ENCODE data around the gene PFN3. TPM values are rescaled to one million over a fixed set of nuclear protein-coding genes. Genes with fewer than 3 reads are reported as not detected.

Gene PFN3
- total and polyA plus RNA-seq, 2 experiments from 2014 or later, result not detected

DNA sequence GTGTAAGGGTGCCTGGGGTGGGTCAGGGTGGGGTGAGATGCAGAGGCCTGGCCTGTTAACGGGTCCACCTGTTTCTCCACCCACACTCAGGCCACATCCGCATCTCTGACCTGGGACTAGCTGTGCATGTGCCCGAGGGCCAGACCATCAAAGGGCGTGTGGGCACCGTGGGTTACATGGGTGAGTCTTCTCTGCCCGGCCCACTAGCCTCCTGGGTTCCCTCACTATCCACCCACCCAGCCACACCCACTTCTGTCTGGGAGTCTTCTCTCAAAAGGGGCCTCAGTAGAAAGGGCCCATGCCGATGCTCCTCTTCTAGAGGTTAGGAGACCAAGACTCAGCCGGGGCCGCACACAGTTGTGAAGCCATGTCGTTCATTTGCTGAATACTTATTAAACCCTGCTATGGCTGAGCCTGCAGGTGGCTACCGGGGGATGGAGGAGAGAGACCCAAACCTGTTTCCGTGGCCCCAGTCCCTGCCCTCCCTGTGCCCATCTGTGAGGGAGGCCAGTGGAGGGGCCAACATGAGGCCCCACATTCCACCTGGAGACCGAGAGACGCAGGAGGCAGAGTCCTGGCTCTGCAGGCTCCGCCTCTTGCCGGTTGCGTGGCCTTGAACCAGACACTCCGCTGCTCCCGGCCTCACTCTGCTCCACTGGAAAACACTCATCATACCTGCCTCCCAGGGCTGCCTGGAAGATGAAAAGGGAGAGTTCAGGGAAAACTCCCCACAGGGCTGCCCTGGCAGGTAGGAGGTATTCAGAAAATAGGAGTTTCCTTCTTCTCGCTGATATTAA is 34.7 kb upstream of the PFN3 start:
- Histone ChIP-seq H3K27me3 (no peaks in the 10 kb centered on the region), H3K9me3 (ENCODE audit: low read depth) (no peaks in the 10 kb centered on the region), H3K4me1 (ENCODE audit: low read depth) (no peaks in the 10 kb centered on the region), H3K4me3 (no peak overlapping the region), H3K27ac (no peak overlapping the region), H3K36me3 (peaks cover 39% of the 10 kb centered on the region)
- no peak for DNase-seq (ENCODE audit: low read depth in 1 of 2, low spot score in 1 of 2)
- no peak for TF ChIP-seq CTCF (IDR thresholded peaks at IDR 0.05; ENCODE audit: low read depth, low read length)

GRCh38 chr5:177434437-177434836 is 34.0 kb upstream of the PFN3 start:
- no peak for TF ChIP-seq CTCF (IDR thresholded peaks at IDR 0.05; ENCODE audit: low read depth, low read length)
- no peaks in the 10 kb centered on the region for H3K4me1 ChIP-seq (ENCODE audit: low read depth)
- H3K36me3 ChIP-seq, result peaks cover 39% of the 10 kb centered on the region
- H3K27me3 ChIP-seq, result no peaks in the 10 kb centered on the region
- no peaks in the 10 kb centered on the region for H3K9me3 ChIP-seq (ENCODE audit: low read depth)
- no peak overlapping the region for H3K4me3 ChIP-seq
- no peak overlapping the region for H3K27ac ChIP-seq
- no peak for DNase-seq (ENCODE audit: low read depth in 1 of 2, low spot score in 1 of 2)

GRCh38 chr5:177433658-177434217 is 33.3 kb upstream of the PFN3 start:
- Histone ChIP-seq H3K9me3 (ENCODE audit: low read depth) (no peaks in the 10 kb centered on the region), H3K4me1 (ENCODE audit: low read depth) (no peaks in the 10 kb centered on the region), H3K4me3 (no peak overlapping the region), H3K27ac (no peak overlapping the region), H3K27me3 (no peaks in the 10 kb centered on the region), H3K36me3 (peaks cover 39% of the 10 kb centered on the region)
- DNase-seq (ENCODE audit: low read depth in 1 of 2, low spot score in 1 of 2), result no peak
- TF ChIP-seq CTCF (IDR thresholded peaks at IDR 0.05; ENCODE audit: low read depth, low read length), result no peak

DNA sequence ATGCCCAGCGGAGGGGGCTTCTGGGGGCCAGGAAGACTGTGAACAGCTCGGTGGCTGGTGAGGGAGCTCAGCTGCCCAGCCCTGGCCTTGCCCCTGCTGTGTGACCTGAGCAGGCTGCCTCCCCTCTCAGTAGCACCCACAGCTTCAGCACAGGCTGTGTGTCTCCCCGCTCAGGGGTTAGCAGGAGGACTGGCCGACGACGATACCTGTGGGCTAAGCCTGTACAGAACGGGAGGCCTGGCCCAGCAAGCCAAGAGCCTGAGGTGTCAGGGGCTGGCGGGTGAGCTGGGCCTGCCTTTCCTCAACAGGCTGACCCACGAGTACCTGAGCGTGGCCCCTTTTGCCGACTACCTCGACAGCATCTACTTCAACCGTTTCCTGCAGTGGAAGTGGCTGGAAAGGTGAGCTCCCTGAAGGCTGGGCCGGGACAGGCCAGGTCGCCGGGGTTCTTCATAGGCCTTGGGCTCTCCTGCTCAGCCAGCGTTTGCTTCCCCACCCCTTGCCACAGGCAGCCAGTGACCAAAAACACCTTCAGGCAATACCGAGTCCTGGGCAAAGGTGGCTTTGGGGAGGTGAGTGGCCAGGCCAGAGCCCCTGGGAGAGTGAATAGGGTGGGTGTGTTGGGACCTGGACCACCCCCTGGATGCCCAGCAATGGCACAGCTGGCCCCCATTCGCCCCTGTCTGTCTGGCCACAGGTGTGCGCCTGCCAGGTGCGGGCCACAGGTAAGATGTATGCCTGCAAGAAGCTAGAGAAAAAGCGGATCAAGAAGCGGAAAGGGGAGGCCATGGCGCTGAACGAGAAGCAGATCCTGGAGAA is 32.6 kb upstream of the PFN3 start:
- peaks cover 39% of the 10 kb centered on the region for H3K36me3 ChIP-seq
- H3K4me1 ChIP-seq (ENCODE audit: low read depth), result no peaks in the 10 kb centered on the region
- H3K27me3 ChIP-seq, result no peaks in the 10 kb centered on the region
- no peak overlapping the region for H3K4me3 ChIP-seq
- DNase-seq (ENCODE audit: low read depth in 1 of 2, low spot score in 1 of 2), result no peak
- no peaks in the 10 kb centered on the region for H3K9me3 ChIP-seq (ENCODE audit: low read depth)
- H3K27ac ChIP-seq, result no peak overlapping the region
- no peak for TF ChIP-seq CTCF (IDR thresholded peaks at IDR 0.05; ENCODE audit: low read depth, low read length)

DNA sequence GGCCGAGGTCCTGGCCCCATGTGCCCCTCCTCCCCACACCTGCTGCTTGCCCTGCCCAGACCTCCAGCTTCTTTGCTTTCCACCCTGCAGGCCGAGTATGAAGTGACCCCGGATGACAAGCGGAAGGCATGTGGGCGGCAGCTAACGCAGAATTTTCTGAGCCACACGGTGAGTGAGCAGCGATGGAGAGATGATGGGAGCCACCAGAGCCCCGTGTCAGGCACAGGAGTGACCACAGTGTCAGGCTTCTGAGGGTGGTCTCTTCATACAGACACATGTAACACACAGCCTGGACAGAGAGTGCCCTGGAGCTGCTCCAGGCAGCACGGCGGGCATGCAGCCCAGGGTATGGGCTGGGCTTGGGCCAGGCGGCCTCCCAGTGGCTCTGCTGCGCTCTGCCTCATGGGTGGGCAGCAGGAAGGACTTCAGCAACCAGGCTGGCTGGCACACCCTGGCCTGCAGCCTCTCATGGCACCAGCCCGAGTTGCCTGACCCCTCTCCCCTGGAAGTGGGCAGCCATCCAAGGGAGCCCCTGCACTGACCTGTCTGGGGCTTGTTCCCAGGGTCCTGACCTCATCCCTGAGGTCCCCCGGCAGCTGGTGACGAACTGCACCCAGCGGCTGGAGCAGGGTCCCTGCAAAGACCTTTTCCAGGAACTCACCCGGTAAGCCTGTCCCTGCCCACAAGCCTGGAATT is 31.8 kb upstream of the PFN3 start:
- H3K4me1 ChIP-seq (ENCODE audit: low read depth), result no peaks in the 10 kb centered on the region
- H3K27me3 ChIP-seq, result no peaks in the 10 kb centered on the region
- H3K27ac ChIP-seq, result no peak overlapping the region
- no peak for TF ChIP-seq CTCF (IDR thresholded peaks at IDR 0.05; ENCODE audit: low read depth, low read length)
- no peak for DNase-seq (ENCODE audit: low read depth in 1 of 2, low spot score in 1 of 2)
- H3K4me3 ChIP-seq, result no peak overlapping the region
- peaks cover 39% of the 10 kb centered on the region for H3K36me3 ChIP-seq
- no peaks in the 10 kb centered on the region for H3K9me3 ChIP-seq (ENCODE audit: low read depth)

All from cardiac muscle cell (in vitro differentiated cells and primary cell).